ENCODE results near the gene TMUB1.

DNA sequence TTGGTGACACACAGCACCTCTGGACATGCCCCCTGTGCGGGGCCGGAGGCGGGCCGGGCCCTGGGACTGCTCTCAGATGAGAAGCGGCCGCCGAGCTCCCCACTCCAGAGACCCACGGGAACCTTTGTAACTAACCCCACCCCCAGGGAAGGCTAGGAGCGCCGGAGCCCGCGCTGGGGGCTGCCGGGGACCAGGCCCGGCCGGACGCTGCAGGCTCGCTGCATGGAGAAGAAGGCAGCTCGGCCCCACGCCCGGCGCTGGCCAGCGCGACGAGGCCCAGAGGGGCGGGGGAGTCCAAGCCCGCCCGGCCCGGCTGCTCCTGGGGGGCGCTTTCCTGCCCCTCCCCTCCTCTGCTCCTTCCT, 39.5 kb upstream of the TMUB1 start:
- TF ChIP-seq POLR2AphosphoS5 (IDR thresholded peaks at IDR 0.05), result no peak
- no peak for TF ChIP-seq POLR2A (IDR thresholded peaks at IDR 0.05)
- TF ChIP-seq, protein P1, sequence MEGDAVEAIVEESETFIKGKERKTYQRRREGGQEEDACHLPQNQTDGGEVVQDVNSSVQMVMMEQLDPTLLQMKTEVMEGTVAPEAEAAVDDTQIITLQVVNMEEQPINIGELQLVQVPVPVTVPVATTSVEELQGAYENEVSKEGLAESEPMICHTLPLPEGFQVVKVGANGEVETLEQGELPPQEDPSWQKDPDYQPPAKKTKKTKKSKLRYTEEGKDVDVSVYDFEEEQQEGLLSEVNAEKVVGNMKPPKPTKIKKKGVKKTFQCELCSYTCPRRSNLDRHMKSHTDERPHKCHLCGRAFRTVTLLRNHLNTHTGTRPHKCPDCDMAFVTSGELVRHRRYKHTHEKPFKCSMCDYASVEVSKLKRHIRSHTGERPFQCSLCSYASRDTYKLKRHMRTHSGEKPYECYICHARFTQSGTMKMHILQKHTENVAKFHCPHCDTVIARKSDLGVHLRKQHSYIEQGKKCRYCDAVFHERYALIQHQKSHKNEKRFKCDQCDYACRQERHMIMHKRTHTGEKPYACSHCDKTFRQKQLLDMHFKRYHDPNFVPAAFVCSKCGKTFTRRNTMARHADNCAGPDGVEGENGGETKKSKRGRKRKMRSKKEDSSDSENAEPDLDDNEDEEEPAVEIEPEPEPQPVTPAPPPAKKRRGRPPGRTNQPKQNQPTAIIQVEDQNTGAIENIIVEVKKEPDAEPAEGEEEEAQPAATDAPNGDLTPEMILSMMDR (IDR thresholded peaks at IDR 0.05), result no peak
